ENCODE measurements around the gene FCRL5. TPM values are rescaled to one million over a fixed set of nuclear protein-coding genes. Genes with fewer than 3 reads are reported as not detected.

The FCRL5 gene
- total RNA-seq: 1 to 10 TPM in 1 of 2 donors, not detected in 1; 1.3 TPM

DNA sequence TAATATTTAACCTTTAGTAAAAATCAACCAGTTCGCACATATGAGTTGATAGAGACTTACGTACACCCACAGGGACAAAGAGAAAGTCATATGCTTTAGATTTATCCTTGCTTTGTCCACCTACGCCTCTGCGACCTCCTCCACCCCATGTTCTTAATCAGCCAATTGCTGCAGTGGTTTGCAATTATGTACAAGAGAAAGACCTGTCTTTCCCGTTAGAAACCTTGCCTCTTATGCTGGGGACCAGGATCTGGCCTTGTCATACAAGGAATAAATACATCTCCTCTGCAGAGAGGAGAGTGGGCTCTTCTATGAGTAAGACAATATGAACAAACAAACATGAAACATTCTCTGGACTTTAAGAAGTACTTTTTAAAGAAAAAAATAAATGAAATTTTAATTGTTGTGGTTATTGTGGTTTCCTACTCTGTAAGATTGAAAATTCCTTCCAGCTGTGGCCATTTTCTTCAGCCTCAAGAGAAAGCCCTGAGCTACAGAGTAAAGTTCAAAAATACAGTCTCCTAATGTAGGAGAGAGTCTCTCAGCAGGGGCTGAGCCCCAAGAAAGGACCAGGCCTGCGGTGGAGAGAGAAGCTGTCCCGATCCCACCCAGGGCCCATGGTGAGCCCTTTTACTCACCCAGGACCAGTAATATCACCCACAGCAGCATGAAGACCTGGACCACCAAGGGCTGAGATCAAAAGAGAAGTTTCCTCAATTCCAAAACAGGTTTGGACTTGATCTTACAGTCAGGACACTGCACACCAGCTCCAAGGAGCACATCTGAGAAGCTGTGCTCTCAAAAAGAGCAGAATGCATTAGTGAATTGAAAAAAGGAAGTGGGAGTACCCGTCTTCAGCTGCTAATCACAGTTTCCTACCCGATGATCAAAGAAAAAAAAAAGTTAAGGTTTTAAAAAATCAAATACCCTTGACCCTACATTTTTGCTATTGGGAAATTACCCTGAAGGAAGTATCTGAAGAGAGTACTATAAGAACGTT is at the start of gene FCRL5:
Gene FCRL5 (minus strand): TSS at position 822 of the 1,000 bp plus-strand sequence. CDS start 153 bp downstream, at position 669.
- H3K27me3 ChIP-seq (replicated peaks; ENCODE audit: insufficient read depth): no peaks in the 10 kb centered on the region
- H3K4me3 ChIP-seq: no peak within 1 kb of the TSS
- H3K4me1 ChIP-seq (replicated peaks): no peaks in the 10 kb centered on the region
- no peak within 1 kb of the TSS for H3K27ac ChIP-seq
- no peak for DNase-seq (ENCODE audit: low spot score)
- intact Hi-C loops (cut with DNase I): no loop called here
- no peaks in the 10 kb centered on the region for H3K9me3 ChIP-seq
- H3K36me3 ChIP-seq: no peaks in the 10 kb centered on the region
- no peak for TF ChIP-seq POLR2AphosphoS5 (IDR thresholded peaks at IDR 0.05)
- TF ChIP-seq POLR2A (IDR thresholded peaks at IDR 0.05): no peak
- TF ChIP-seq, protein P1, sequence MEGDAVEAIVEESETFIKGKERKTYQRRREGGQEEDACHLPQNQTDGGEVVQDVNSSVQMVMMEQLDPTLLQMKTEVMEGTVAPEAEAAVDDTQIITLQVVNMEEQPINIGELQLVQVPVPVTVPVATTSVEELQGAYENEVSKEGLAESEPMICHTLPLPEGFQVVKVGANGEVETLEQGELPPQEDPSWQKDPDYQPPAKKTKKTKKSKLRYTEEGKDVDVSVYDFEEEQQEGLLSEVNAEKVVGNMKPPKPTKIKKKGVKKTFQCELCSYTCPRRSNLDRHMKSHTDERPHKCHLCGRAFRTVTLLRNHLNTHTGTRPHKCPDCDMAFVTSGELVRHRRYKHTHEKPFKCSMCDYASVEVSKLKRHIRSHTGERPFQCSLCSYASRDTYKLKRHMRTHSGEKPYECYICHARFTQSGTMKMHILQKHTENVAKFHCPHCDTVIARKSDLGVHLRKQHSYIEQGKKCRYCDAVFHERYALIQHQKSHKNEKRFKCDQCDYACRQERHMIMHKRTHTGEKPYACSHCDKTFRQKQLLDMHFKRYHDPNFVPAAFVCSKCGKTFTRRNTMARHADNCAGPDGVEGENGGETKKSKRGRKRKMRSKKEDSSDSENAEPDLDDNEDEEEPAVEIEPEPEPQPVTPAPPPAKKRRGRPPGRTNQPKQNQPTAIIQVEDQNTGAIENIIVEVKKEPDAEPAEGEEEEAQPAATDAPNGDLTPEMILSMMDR (IDR thresholded peaks at IDR 0.05): no peak
- 68% methylated on average over 10 of the region's 10 CpGs for WGBS

DNA sequence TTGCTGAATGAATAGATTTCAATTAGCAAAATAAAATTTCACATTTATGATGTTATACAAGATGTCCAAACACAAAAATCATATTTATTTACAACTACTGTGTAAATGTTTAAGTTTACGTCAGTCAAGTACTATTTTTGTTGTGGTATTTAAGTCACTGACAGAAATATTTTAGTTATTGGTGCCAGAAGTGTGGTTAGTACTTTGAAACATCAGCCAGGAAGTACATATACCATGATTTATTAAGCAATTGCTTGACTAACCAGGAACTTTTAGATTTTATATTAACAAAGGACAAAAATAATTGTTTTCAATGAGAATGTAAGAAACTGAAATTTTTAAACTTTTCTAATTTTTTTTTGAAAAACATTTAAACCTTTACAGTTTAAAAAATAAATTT is 47.9 kb upstream of the FCRL5 start:
- intact Hi-C loops (cut with DNase I): no loop called here
- Histone ChIP-seq H3K9me3 (no peaks in the 10 kb centered on the region), H3K4me1 (replicated peaks) (no peaks in the 10 kb centered on the region), H3K36me3 (no peaks in the 10 kb centered on the region), H3K4me3 (no peak overlapping the region), H3K27ac (no peak overlapping the region), H3K27me3 (replicated peaks; ENCODE audit: insufficient read depth) (no peaks in the 10 kb centered on the region)
- DNase-seq (ENCODE audit: low spot score): no peak
- TF ChIP-seq POLR2AphosphoS5 (IDR thresholded peaks at IDR 0.05): no peak
- TF ChIP-seq, protein P1 (IDR thresholded peaks at IDR 0.05): no peak
- no peak for TF ChIP-seq POLR2A (IDR thresholded peaks at IDR 0.05)
- 49% methylated on average over 1 of the region's 1 CpG for WGBS

DNA sequence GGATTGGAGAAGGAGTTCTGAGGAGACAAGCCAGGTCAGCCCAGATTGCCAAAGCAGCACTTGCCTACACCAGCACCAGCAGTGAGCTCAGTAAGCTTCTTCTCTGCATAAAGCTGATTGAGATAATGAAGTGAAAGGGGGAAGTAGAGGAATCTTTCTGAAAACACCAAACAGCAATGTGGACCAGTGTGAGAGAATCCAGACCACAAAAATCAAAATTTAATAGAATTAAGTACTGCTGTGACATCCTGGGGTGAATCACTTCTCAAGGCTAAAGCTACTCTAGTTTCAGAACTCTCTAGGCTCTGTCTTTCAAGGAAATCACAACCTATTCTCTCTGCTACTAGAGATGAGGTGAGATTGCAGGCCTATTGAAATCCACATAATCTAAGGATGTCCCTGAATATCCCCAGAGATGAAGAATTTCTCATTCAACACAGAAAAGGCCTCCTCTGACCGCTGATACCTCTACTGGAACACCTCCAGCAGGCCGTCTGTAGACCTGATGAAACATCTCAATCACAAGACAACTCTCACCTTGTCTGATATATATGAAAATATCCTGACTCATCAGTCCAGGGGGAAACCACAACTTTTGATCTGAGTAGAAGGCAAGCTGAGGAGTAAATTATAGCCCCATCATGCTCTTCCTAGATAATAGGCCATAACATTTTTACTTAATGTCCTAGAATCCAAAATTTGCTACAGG is 45.8 kb upstream of the FCRL5 start, which contains the start of gene FCRL4:
Gene FCRL4 (minus strand): TSS at position 127 of the 709 bp plus-strand sequence. CDS start 141 bp downstream, outside the sequence.
- no peaks in the 10 kb centered on the region for H3K4me1 ChIP-seq (replicated peaks)
- H3K27me3 ChIP-seq (replicated peaks; ENCODE audit: insufficient read depth): no peaks in the 10 kb centered on the region
- no peak for DNase-seq (ENCODE audit: low spot score)
- 77% methylated on average over 2 of the region's 2 CpGs for WGBS
- TF ChIP-seq POLR2A (IDR thresholded peaks at IDR 0.05) (no peak), POLR2AphosphoS5 (IDR thresholded peaks at IDR 0.05) (no peak)
- TF ChIP-seq, protein P1 (IDR thresholded peaks at IDR 0.05): no peak
- no peaks in the 10 kb centered on the region for H3K36me3 ChIP-seq
- intact Hi-C loops (cut with DNase I): no loop called here
- H3K4me3 ChIP-seq: no peak within 1 kb of the TSS
- no peak within 1 kb of the TSS for H3K27ac ChIP-seq
- H3K9me3 ChIP-seq: no peaks in the 10 kb centered on the region

DNA sequence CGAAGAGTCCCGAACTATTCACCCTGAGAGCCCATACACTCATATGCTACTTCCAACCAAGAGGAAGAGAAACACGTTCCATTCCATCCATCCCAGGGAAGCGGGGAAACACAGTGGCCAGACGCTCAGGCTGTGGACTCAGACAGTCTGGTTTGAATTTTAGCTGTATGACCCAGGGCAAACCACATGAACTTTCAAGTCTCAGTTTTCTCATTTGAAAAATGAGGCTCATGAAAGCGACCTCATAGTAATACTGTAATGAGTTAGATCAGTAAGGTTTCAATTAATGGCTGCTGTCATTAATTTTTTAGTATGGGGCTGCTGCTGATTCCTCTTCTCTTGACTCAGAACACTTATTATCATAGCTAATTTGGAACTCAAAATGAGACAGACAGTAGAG is 44.1 kb upstream of the FCRL5 start:
- no peak overlapping the region for H3K4me3 ChIP-seq
- TF ChIP-seq POLR2A (IDR thresholded peaks at IDR 0.05) (no peak), POLR2AphosphoS5 (IDR thresholded peaks at IDR 0.05) (no peak)
- TF ChIP-seq, protein P1 (IDR thresholded peaks at IDR 0.05): no peak
- H3K27ac ChIP-seq: no peak overlapping the region
- no peaks in the 10 kb centered on the region for H3K36me3 ChIP-seq
- H3K4me1 ChIP-seq (replicated peaks): no peaks in the 10 kb centered on the region
- H3K9me3 ChIP-seq: no peaks in the 10 kb centered on the region
- 80% methylated on average over 6 of the region's 6 CpGs for WGBS
- intact Hi-C loops (cut with DNase I): no loop called here
- no peak for DNase-seq (ENCODE audit: low spot score)
- no peaks in the 10 kb centered on the region for H3K27me3 ChIP-seq (replicated peaks; ENCODE audit: insufficient read depth)
